ENCODE data around the gene ZNF385C.

The ZNF385C gene

GRCh38 chr17:41976142-41976768 lies 122.0 kb downstream of the ZNF385C start:
- H3K27me3 ChIP-seq (ENCODE audit: insufficient read depth, poor library complexity, severe bottlenecking): no peaks in the 10 kb centered on the region
- no peak overlapping the region for H3K27ac ChIP-seq (replicated peaks)
- no peak overlapping the region for H3K4me3 ChIP-seq (replicated peaks; ENCODE audit: insufficient read depth, low read length)
- DNase-seq (ENCODE audit: low read depth in 1 of 2, low spot score in 1 of 2): no peak
- no peak for TF ChIP-seq REST (IDR thresholded peaks at IDR 0.05; ENCODE audit: insufficient replicate concordance, low read depth)
- TF ChIP-seq SPI1 (IDR thresholded peaks at IDR 0.05; ENCODE audit: borderline replicate concordance, low read depth): no peak
- no peak for TF ChIP-seq GABPA (IDR thresholded peaks at IDR 0.05; ENCODE audit: low read depth)
- TF ChIP-seq CTCF (IDR thresholded peaks at IDR 0.05; ENCODE audit: insufficient read depth, low read length): no peak
- TF ChIP-seq POLR2AphosphoS5 (IDR thresholded peaks at IDR 0.05; ENCODE audit: low read depth): no peak
